Measurements from ENCODE around the gene RBMXL2.

RBMXL2 gene

DNA sequence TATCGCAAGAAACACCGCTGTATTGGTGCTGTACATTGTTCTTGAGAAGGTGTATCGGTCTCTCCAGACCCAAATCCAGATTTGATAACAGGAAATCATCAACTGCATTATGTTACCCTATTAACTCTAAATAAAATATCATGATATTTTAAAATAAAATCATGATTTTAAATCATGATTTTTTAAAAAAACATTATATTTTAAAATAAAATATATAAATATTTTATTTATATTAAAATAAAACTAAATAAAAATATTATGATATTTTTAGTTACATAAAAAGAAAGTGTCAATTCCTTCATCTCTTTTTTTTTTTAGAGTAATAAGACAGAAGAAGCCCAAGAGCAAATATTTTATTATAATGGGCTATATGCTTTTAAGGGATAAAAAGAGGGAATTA, 27.6 kb downstream of the RBMXL2 start:
- Mint-ChIP-seq H3K27me3 (peaks cover 14% of the 10 kb centered on the region), H3K36me3 (no peaks in the 10 kb centered on the region), H3K4me1 (no peaks in the 10 kb centered on the region), H3K9me3 (no peaks in the 10 kb centered on the region), H3K4me3 (no peak overlapping the region), H3K27ac (no peak overlapping the region)

- H3K4me1 Mint-ChIP-seq = no peaks in the 10 kb centered on the region
- peaks cover 23% of the 10 kb centered on the region for H3K27me3 Mint-ChIP-seq
- no peak overlapping the region for H3K4me3 Mint-ChIP-seq
- no peaks in the 10 kb centered on the region for H3K36me3 Mint-ChIP-seq
- H3K9me3 Mint-ChIP-seq = no peaks in the 10 kb centered on the region
- no peak overlapping the region for H3K27ac Mint-ChIP-seq
Measured at GRCh38 chr11:7138051-7138450, 49.3 kb downstream of the RBMXL2 start.
